Measurements from ENCODE around the gene DNMT3A. TPM values are rescaled to one million over a fixed set of nuclear protein-coding genes. Genes with fewer than 3 reads are reported as not detected.

DNMT3A gene
- total and polyA plus RNA-seq, 7 donors, result 4.4 to 30.2 (median 18.1) TPM

GRCh38 chr2:25283921-25284320 is 57.8 kb downstream of the DNMT3A start:
- Histone ChIP-seq H3K36me3 (peaks cover 6 to 35% (median 11%) of the 10 kb centered on the region in 4 donors), H3K4me1 (peaks cover 0 to 22% (median 14%) of the 10 kb centered on the region in 4 donors), H3K4me3 (no peak overlapping the region), H3K27ac (no peak overlapping the region), H3K9me3 (no peaks in the 10 kb centered on the region), H3K27me3 (no peaks in the 10 kb centered on the region)
- intact Hi-C loops (cut with DNase I), result no loop called here
- 91 to 93% methylated on average over 5 of the region's 5 CpGs for WGBS, 2 donors
- TF ChIP-seq POLR2AphosphoS5 (IDR thresholded peaks at IDR 0.05) (no peak), POLR2A (IDR thresholded peaks at IDR 0.05) (no peak), CTCF (IDR thresholded peaks at IDR 0.05) (no peak), EP300 (IDR thresholded peaks at IDR 0.05) (no peak)
- no peak for DNase-seq

- no peaks in the 10 kb centered on the region for H3K9me3 ChIP-seq
- peaks cover 0 to 40% (median 31%) of the 10 kb centered on the region in 4 donors for H3K4me1 ChIP-seq
- H3K27me3 ChIP-seq, result no peaks in the 10 kb centered on the region
- intact Hi-C loops (cut with DNase I), result no loop called here
- no peak for TF ChIP-seq POLR2A (IDR thresholded peaks at IDR 0.05)
- TF ChIP-seq EP300 (IDR thresholded peaks at IDR 0.05), result no peak
- TF ChIP-seq POLR2AphosphoS5 (IDR thresholded peaks at IDR 0.05), result no peak
- TF ChIP-seq CTCF (IDR thresholded peaks at IDR 0.05), result no peak
- no peak overlapping the region for H3K4me3 ChIP-seq
- DNase-seq, result no peak
- H3K27ac ChIP-seq, result no peak overlapping the region
- peaks cover 6 to 35% (median 11%) of the 10 kb centered on the region in 4 donors for H3K36me3 ChIP-seq
- WGBS, 2 donors, result 90 to 97% methylated on average over 8 of the region's 8 CpGs
These were observed 59.8 kb downstream of the DNMT3A start for GRCh38 chr2:25281941-25282340.

- Histone ChIP-seq H3K27ac (no peak overlapping the region), H3K4me3 (no peak overlapping the region), H3K36me3 (peaks cover 6 to 35% (median 11%) of the 10 kb centered on the region in 4 donors), H3K27me3 (no peaks in the 10 kb centered on the region), H3K4me1 (peaks cover 0 to 44% (median 35%) of the 10 kb centered on the region in 4 donors), H3K9me3 (no peaks in the 10 kb centered on the region)
- 79 to 83% methylated on average over 5 of the region's 5 CpGs for WGBS, 2 donors
- intact Hi-C loops (cut with DNase I), result no loop called here
- TF ChIP-seq CTCF (IDR thresholded peaks at IDR 0.05) (no peak), POLR2AphosphoS5 (IDR thresholded peaks at IDR 0.05) (no peak), EP300 (IDR thresholded peaks at IDR 0.05) (no peak), POLR2A (IDR thresholded peaks at IDR 0.05) (no peak)
- DNase-seq, result no peak
These were observed 60.2 kb downstream of the DNMT3A start for GRCh38 chr2:25281522-25281921.

- intact Hi-C loops (cut with DNase I), result no loop called here
- Histone ChIP-seq H3K36me3 (peaks cover 6 to 30% (median 11%) of the 10 kb centered on the region in 4 donors), H3K27me3 (no peaks in the 10 kb centered on the region), H3K4me3 (no peak overlapping the region), H3K27ac (peak overlapping the region in 3 of 4 donors; percentile 79 to 93 (median 84)), H3K4me1 (peaks cover 0 to 50% (median 41%) of the 10 kb centered on the region in 4 donors), H3K9me3 (no peaks in the 10 kb centered on the region)
- no peak for DNase-seq
- TF ChIP-seq CTCF (IDR thresholded peaks at IDR 0.05) (no peak), POLR2A (IDR thresholded peaks at IDR 0.05) (no peak), EP300 (IDR thresholded peaks at IDR 0.05) (no peak), POLR2AphosphoS5 (IDR thresholded peaks at IDR 0.05) (no peak)
- 89 to 93% methylated on average over 10 of the region's 10 CpGs for WGBS, 2 donors
These were observed 61.6 kb downstream of the DNMT3A start for GRCh38 chr2:25280051-25280687.

All from sigmoid colon (tissue), 7 donors.